ENCODE measurements around the gene SNX33.
"Not testable (repeated sequence)": the region's sequence is repeated elsewhere in the genome, so short reads cannot be mapped to it uniquely, and the experiment has no call there.

Gene SNX33

DNA sequence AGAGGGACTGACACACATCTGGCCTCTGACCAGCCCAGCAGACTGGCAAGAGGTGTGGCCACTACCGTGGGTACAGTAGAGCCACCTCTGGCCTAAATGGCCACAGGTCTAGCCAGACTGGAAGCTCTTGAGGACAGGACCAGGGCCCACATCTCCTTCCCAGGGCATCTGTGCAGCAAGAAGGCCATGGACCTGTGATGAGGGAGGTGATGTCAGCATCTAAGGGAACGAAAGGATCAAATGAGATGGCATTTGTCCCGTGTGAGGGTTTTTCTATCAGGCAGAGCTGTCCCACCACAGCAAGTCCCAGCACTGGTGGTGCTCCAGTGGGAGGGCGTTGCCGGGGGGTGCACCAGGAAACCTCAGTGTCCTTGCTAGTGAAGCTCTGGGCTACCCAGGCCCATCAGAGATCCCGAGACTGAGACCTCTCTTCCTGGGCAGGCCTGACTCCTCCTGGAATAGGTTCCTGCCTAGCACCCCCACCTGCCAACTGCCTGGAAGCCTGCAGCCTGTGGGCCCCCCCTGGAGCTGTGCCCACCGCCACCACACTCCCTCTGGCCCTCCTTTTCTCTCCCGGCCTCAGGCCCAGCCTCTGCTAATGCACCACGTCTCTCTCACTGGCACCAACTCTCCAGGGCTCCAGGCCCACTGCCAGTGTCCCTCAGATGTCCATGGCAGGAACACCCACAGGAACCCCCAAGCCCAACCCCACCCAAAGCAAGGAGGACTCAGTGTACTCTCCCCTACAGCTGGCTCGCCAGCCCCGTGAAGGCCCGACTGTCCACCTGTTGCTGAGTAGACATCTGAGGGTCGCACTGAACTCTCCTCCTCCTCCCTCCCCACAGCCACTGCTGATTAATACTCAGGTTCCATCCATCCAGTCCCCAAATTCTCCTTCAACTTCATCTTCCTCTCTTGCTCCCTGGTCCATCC lies 53.6 kb downstream of the SNX33 start:
- DNase-seq, result not testable (repeated sequence)

DNA sequence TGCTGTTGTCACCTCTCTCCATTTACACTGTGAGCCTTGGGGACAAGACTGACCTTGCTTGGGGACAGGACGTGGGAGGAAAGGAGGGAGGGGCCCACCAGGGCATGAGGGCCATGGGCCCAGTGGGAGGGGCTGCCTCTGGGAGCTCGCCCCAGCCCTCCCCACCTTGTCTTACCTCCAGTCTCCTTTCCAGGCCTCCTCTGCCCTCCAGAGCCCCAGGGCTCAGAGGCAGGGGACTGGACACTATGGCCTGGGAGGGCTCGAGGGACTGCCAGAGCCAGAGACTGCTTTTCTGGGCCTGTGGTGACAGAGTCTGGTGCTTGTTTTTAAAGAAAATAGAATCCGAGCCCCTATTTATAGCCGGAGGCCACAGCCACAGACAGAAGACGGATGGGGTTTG lies 54.7 kb downstream of the SNX33 start:
- no peak for DNase-seq

GRCh38 chr15:75703440-75704262 lies 55.9 kb downstream of the SNX33 start:
- DNase-seq, result not testable (repeated sequence)

GRCh38 chr15:75704263-75704615 lies 56.5 kb downstream of the SNX33 start:
- DNase-seq, result no peak

- DNase-seq, result no peak
These were observed 56.9 kb downstream of the SNX33 start for GRCh38 chr15:75704618-75705017.

DNA sequence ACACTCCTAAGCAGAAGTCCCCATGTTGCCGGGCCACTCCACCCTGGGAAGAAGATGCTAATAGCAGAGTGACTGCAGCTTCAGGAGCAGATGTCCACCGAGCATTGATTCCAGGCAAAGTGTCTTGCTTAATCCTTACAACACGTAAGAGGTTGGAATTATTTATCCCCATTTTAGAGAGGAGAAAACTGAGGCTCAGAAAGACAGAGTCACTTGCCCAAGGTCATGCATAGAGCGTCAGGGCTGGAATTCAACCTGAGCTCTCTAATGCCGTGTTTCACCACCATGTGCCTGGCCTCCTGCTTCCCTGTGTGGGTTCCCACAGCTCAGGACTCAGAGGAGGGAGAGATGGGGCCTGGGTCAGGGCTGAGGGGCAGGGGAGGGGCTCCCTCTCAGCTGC lies 57.7 kb downstream of the SNX33 start:
- DNase-seq, result not testable (repeated sequence)

DNA sequence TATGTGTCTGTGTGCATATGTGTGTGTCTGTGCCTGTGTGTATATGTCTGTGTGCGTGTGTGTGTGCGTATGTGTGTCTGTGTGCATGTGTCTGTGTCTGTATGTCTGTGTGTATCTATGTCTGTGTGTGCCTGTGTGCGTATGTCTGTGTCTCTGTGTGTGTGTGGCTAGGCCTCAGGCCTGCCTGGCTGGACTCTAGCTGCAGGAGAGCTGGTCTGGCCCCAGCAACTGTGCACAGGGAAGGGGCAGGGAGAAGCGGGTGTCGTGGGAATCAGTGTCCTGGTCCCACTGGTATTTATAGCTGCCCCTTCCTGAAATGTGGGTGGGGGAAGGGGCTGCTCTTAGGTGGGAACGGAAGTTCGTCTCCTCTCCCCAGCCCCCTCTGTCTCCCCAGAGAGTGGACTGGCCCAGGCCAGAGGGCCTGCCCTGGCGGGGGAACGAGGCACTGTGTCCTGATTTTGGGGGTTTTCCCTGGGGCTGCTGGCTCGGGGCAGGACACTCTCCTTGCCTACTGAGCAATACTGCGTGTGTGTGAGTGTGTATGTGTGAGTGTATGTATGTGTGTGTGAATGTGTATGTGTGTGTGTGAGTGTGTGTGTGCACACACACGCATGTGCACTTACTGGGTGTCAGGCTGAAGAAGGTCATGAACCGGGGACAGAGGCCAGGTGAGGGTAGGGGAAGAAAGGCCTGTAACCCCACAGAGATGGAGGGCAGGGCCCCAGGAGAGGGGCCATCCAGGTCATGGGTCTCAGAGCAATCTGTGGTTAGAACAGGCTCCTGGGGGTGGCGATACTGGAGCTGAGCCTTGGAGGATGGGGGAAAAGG lies 58.4 kb downstream of the SNX33 start:
- no peak for DNase-seq

- no peak for DNase-seq
These were observed 58.9 kb downstream of the SNX33 start for GRCh38 chr15:75706682-75706954.

GRCh38 chr15:75709458-75709857 lies 61.7 kb downstream of the SNX33 start:
- DNase-seq, result peak; percentile 36

- DNase-seq, result not testable (repeated sequence)
These were observed 63.2 kb downstream of the SNX33 start for GRCh38 chr15:75710874-75711273.

DNA sequence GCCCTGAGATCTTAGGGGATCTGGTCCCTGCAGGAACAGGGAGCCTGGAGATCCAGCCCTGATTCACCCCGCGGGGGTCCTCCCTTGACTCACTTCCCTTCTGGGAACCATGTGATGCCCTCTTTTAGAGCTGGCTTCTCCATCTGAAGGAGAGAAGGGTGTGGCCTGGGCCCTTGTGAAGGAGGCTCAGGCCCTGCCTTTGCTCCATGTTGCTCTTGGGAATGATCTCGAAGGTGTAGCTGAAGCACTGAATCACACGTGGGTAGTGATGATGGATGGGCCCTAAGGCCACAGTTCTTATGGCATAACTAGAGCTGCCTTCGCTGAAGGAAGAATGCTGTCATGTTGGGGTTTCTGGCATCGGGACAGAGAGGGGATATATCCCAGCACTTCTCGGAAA lies 63.8 kb downstream of the SNX33 start:
- DNase-seq, result not testable (repeated sequence)

Measured in NCI-H345 (cell line).